ENCODE results near the gene SUN3. TPM values are rescaled to one million over a fixed set of nuclear protein-coding genes. Genes with fewer than 3 reads are reported as not detected.

Gene SUN3
- total and polyA plus RNA-seq, 2 of the 8 experiments (the other 6 are each of a cell fraction or from before 2014, with no cell fraction given), result not detected

DNA sequence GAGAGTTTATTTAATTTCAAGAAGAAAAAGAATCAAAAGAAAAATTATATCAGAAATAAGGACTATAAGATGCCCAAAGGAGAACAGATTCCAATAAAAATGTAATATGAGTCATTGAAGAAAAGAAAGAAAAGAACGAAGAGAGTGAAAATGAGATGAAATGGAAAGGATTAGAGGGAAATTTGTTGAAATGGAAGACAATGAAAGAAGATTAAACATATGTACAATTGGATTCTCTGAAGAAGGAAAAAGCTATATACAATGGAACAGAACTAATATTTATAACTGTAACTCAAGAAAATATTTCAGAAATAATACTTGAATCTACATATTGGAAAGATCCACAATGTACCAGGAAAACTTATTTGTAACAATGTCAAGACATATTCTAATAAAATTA is 35.1 kb upstream of the SUN3 start:
- H4K8ac ChIP-seq (ENCODE audit: extremely low read depth, insufficient read depth, low read length), result no peak overlapping the region
- no peaks in the 10 kb centered on the region for H3K9me3 ChIP-seq (ENCODE audit: insufficient read depth in 2 of 2, low read depth in 1 of 2, low read length in 1 of 2)
- no peak overlapping the region for H3K27ac ChIP-seq (ENCODE audit: low read depth, low read length)
- H3K23me2 ChIP-seq (ENCODE audit: low read depth, low read length), result no peaks in the 10 kb centered on the region
- H2BK5ac ChIP-seq (ENCODE audit: low read depth, low read length), result no peak overlapping the region
- H3K4me3 ChIP-seq (ENCODE audit: extremely low read depth in 1 of 4, insufficient read depth in 2 of 4, low read depth in 3 of 4, low read length in 4 of 4), result no peak overlapping the region
- no peak overlapping the region for H2BK12ac ChIP-seq (ENCODE audit: low read depth, low read length)
- ChIA-PET POLR2A (ENCODE audit: partially characterized antibody) (no interaction called here), CTCF (ENCODE audit: partially characterized antibody) (no interaction called here)
- H3K79me1 ChIP-seq (ENCODE audit: low read depth, low read length), result no peaks in the 10 kb centered on the region
- H3K23ac ChIP-seq (ENCODE audit: insufficient read length), result no peak overlapping the region
- DNase-seq (ENCODE audit: low read depth in 1 of 2, low spot score in 2 of 2) (no peak), FAIRE-seq (no peak)
- H3K36me3 ChIP-seq (ENCODE audit: control insufficient read depth in 2 of 4, insufficient read depth in 4 of 4, low read length in 3 of 4), result no peaks in the 10 kb centered on the region
- no peak overlapping the region for H4K91ac ChIP-seq (replicated peaks; ENCODE audit: insufficient read length, low read length)
- no peak overlapping the region for H3K4me2 ChIP-seq (ENCODE audit: insufficient read depth in 1 of 2, low read depth in 2 of 2, low read length in 2 of 2)
- H3K9ac ChIP-seq (replicated peaks in 1 of 4; ENCODE audit: extremely low read depth in 1 of 4, low read depth in 3 of 4, low read length in 3 of 4), result no peak overlapping the region
- H3K27me3 ChIP-seq (replicated peaks in 1 of 4; ENCODE audit: control insufficient read depth in 3 of 4, extremely low read depth in 1 of 4, insufficient read depth in 3 of 4, low read length in 3 of 4), result no peaks in the 10 kb centered on the region
- no peak overlapping the region for H2AK5ac ChIP-seq (ENCODE audit: low read depth, low read length)
- no peak overlapping the region for H2BK120ac ChIP-seq (replicated peaks; ENCODE audit: low read depth, low read length)
- no peak overlapping the region for H3K18ac ChIP-seq (ENCODE audit: extremely low read depth, low read length)
- H3K79me2 ChIP-seq (ENCODE audit: control insufficient read depth in 1 of 2, insufficient read depth in 2 of 2, low read length in 2 of 2), result no peaks in the 10 kb centered on the region
- no peaks in the 10 kb centered on the region for H4K20me1 ChIP-seq (replicated peaks in 1 of 2; ENCODE audit: control insufficient read depth in 1 of 2, insufficient read depth in 2 of 2, low read length in 2 of 2)
- no peak overlapping the region for H3K56ac ChIP-seq (replicated peaks; ENCODE audit: insufficient read length, low read depth, low read length)
- H3K4me1 ChIP-seq (replicated peaks in 1 of 4; ENCODE audit: control insufficient read depth in 3 of 4, insufficient read depth in 4 of 4, low read length in 3 of 4), result no peaks in the 10 kb centered on the region
- no peak overlapping the region for H2BK20ac ChIP-seq (ENCODE audit: low read length)
- H3K14ac ChIP-seq (ENCODE audit: insufficient read length), result no peak overlapping the region
- no peak overlapping the region for H2AFZ ChIP-seq (ENCODE audit: low read length)
- H3K4ac ChIP-seq (replicated peaks; ENCODE audit: insufficient read length, low read depth, low read length), result no peak overlapping the region
- no peak overlapping the region for H2BK15ac ChIP-seq (ENCODE audit: low read length)
- no peak overlapping the region for H4K5ac ChIP-seq (ENCODE audit: insufficient read length, low read depth, low read length)
- 95 to 100% methylated on average over 1 of the region's 1 CpG for WGBS, 2 experiments (ENCODE audit: extremely low coverage in 1 of 2, insufficient coverage in 1 of 2, insufficient read length in 1 of 2, insufficient replicate concordance in 2 of 2, low coverage in 1 of 2, low lambda C conversion rate in 2 of 2, missing lambda C conversion rate in 1 of 2)
- TF ChIP-seq SIX5 (IDR thresholded peaks at IDR 0.05; ENCODE audit: low read depth, low read length) (no peak), GTF2F1 (IDR thresholded peaks at IDR 0.05; ENCODE audit: borderline replicate concordance, low read depth, low read length) (no peak)

Data from H1 (cell line).